Kidney (tissue), 14 donors: ENCODE measurements around the gene DSCAML1. TPM values are rescaled to one million over a fixed set of nuclear protein-coding genes. Genes with fewer than 3 reads are reported as not detected.

ENCODE experiments used
- DNase-seq, 5 donors: peaks; one replicate each; pipeline ENCODE4 v3.0.0-alpha.2; 2013 to 2020
- FAIRE-seq: peaks from 2 replicates; lab custom pipeline; 2012; peaks lifted over from hg19 to GRCh38; lab: Jason Lieb, UNC
- H3K27ac ChIP-seq, 2 donors: one replicate each; pipeline ENCODE4 v1.7.0; 2013; ENCODE audit warnings: low read depth in 2 of 2, low read length in 2 of 2, inconsistent platforms in 1 of 2
- H3K27me3 ChIP-seq: one replicate; pipeline ENCODE4 v1.7.1; 2013; ENCODE audit warnings: low read length, inconsistent platforms; ENCODE audit not compliant: control insufficient read depth, insufficient read depth
- H3K36me3 ChIP-seq, 3 donors: one replicate each; pipeline versions ENCODE4 v1.7.0 to v1.7.1; 2013; ENCODE audit warnings: low read length in 3 of 3, control low read depth in 1 of 3, inconsistent platforms in 1 of 3; ENCODE audit not compliant: insufficient read depth in 3 of 3, control insufficient read depth in 2 of 3
- H3K4me1 ChIP-seq, 3 donors: one replicate each; pipeline versions ENCODE4 v1.7.0 to v1.7.1; 2013; ENCODE audit warnings: low read length in 3 of 3, inconsistent platforms in 1 of 3, low read depth in 1 of 3; ENCODE audit not compliant: control insufficient read depth in 2 of 3, insufficient read depth in 2 of 3
- H3K4me3 ChIP-seq, 3 donors: one replicate each; pipeline versions ENCODE4 v1.7.0 to v1.8.1; 2013; ENCODE audit warnings: low read length in 3 of 3, control low read depth in 1 of 3, inconsistent platforms in 1 of 3
- H3K9ac ChIP-seq, 3 donors: one replicate each; pipeline versions ENCODE4 v1.7.0 to v1.7.1; 2013; ENCODE audit warnings: low read length in 3 of 3, control low read depth in 1 of 3, inconsistent platforms in 1 of 3
- H3K9me3 ChIP-seq, 3 donors: one replicate each; pipeline versions ENCODE4 v1.7.0 to v1.7.1; 2013; ENCODE audit warnings: low read length in 3 of 3, control low read depth in 1 of 3, inconsistent platforms in 1 of 3; ENCODE audit not compliant: control insufficient read depth in 2 of 3, insufficient read depth in 1 of 3
- intact Hi-C: fragments of 100-400 bp; cut with DNase I; formaldehyde crosslinking; loops from one replicate; pipeline ENCODE4 v1.11.1; 2022
- polyA plus RNA-seq: library from polyadenylated mRNA; stranded (reverse); fragments of 350-450 nt; fragmentation: Illumina TruSeq; extraction: RNeasy Lipid Tissue Mini Kit (QIAGEN cat#74804); gene quantifications from one replicate; pipeline ENCODE4 v1.2.3, GENCODE V29; 2014; ENCODE audit warnings: low read depth, low replicate concordance; ENCODE audit not compliant: insufficient read depth
- total RNA-seq: library from RNA; stranded (reverse); fragmentation: NEBNext Ultra II Directional; extraction: Animal tissue kit (Norgen Biotek cat#: 25700); gene quantifications from one replicate; pipeline ENCODE4 v1.2.1, GENCODE V29; 2021
- TF ChIP-seq, protein P1 (sequence below): IDR thresholded peaks from 3 replicates; pipeline ENCODE4 v1.5.1; 2012; ENCODE audit warnings: mild to moderate bottlenecking, moderate library complexity, borderline replicate concordance; ENCODE audit not compliant: insufficient read depth; ENCODE audit errors: extremely low read depth
- donor health status: control.
- donor health status: control.
- donor health status: control.
- donor health status: control.
- donor health status: control.
- donor health status: DM: yes; HTN: yes; CAD: no.
- donor health status: Normal renal cell carcinoma (clear cell type).

DSCAML1 gene
- total and polyA plus RNA-seq, 2 donors from 2014 or later, result 0.95 to 17.3 TPM

DNA sequence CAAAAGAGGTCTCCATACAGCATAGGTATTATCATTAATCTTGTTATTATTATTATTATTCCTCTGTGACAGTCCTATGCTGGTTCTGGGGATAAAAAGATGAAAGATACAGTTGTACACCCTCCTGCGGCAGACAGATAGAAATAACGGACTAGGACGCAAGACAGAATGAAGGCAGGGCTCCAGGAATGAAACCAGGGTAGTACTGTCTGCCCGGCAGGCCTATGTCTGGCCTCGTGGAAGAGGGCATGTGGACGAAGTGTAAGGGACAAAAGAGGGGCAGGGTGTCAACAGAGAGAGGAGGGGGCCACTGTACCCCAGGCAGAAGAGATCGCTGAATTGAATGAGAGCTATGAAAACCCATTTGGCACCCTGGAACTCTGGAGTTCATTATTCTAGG, 25.2 kb downstream of the DSCAML1 start:
- no peak for DNase-seq

DNA sequence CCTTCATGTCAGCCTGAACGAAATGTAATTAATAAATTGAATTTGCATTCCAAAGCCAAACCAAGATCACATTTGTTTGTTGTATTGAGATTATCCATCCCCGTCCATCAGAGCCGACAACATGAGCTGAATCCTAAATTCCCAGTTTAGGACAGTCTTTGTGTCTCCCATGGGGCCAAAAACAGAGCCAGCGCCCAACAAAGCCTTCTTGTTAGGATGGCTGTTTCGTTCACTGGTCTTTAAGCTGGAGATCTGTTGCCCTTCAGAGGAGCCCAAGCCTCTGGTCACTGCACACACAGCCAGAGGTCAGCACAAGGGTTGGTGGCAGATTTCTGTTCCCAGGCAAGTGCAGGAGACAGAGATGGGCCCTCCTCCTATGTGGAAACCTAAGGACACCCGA, 25.8 kb downstream of the DSCAML1 start:
- no peaks in the 10 kb centered on the region for H3K9me3 ChIP-seq
- H3K4me3 ChIP-seq, result no peak overlapping the region
- no peak overlapping the region for H3K27ac ChIP-seq
- DNase-seq (no peak), FAIRE-seq (no peak)
- TF ChIP-seq, protein P1, sequence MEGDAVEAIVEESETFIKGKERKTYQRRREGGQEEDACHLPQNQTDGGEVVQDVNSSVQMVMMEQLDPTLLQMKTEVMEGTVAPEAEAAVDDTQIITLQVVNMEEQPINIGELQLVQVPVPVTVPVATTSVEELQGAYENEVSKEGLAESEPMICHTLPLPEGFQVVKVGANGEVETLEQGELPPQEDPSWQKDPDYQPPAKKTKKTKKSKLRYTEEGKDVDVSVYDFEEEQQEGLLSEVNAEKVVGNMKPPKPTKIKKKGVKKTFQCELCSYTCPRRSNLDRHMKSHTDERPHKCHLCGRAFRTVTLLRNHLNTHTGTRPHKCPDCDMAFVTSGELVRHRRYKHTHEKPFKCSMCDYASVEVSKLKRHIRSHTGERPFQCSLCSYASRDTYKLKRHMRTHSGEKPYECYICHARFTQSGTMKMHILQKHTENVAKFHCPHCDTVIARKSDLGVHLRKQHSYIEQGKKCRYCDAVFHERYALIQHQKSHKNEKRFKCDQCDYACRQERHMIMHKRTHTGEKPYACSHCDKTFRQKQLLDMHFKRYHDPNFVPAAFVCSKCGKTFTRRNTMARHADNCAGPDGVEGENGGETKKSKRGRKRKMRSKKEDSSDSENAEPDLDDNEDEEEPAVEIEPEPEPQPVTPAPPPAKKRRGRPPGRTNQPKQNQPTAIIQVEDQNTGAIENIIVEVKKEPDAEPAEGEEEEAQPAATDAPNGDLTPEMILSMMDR, result no peak
- intact Hi-C loops, result no loop called here
- H3K4me1 ChIP-seq, result no peaks in the 10 kb centered on the region
- H3K9ac ChIP-seq, result no peak overlapping the region
- no peaks in the 10 kb centered on the region for H3K36me3 ChIP-seq
- H3K27me3 ChIP-seq, result no peaks in the 10 kb centered on the region

More for the DNA sequence above, 25.2 kb downstream of the DSCAML1 start:
- Histone ChIP-seq H3K36me3 (no peaks in the 10 kb centered on the region), H3K4me3 (no peak overlapping the region), H3K27me3 (no peaks in the 10 kb centered on the region), H3K9me3 (no peaks in the 10 kb centered on the region), H3K9ac (no peak overlapping the region), H3K4me1 (no peaks in the 10 kb centered on the region), H3K27ac (no peak overlapping the region)
- TF ChIP-seq, protein P1, result no peak
- FAIRE-seq, result no peak
- intact Hi-C loops, result no loop called here

GRCh38 chr11:117770061-117770460, 27.0 kb downstream of the DSCAML1 start:
- intact Hi-C loops, result no loop called here
- Histone ChIP-seq H3K9me3 (no peaks in the 10 kb centered on the region), H3K27ac (no peak overlapping the region), H3K36me3 (no peaks in the 10 kb centered on the region), H3K4me3 (no peak overlapping the region), H3K27me3 (no peaks in the 10 kb centered on the region), H3K4me1 (no peaks in the 10 kb centered on the region), H3K9ac (no peak overlapping the region)
- no peak for FAIRE-seq
- TF ChIP-seq, protein P1, result no peak
- no peak for DNase-seq

GRCh38 chr11:117769533-117769932, 27.5 kb downstream of the DSCAML1 start:
- Histone ChIP-seq H3K27ac (no peak overlapping the region), H3K9me3 (no peaks in the 10 kb centered on the region), H3K9ac (no peak overlapping the region), H3K36me3 (no peaks in the 10 kb centered on the region), H3K4me3 (no peak overlapping the region), H3K27me3 (no peaks in the 10 kb centered on the region), H3K4me1 (no peaks in the 10 kb centered on the region)
- intact Hi-C loops, result no loop called here
- DNase-seq (no peak), FAIRE-seq (no peak)
- TF ChIP-seq, protein P1, result no peak
